Endodermal cell (in vitro differentiated cells): ENCODE results near the gene ARHGAP8. TPM values are rescaled to one million over a fixed set of nuclear protein-coding genes. Genes with fewer than 3 reads are reported as not detected.

ENCODE experiments used
- DNase-seq: peaks from one replicate; pipeline ENCODE4 v3.0.0-alpha.2; 2017
- H3K27ac ChIP-seq: 2 replicates; pipeline ENCODE4 v1.5.1; 2013; ENCODE audit warnings: mild to moderate bottlenecking, low read depth, low read length, moderate library complexity
- H3K27me3 ChIP-seq: 2 replicates; pipeline ENCODE4 v1.6.1; 2013; ENCODE audit warnings: mild to moderate bottlenecking, low read length, moderate library complexity; ENCODE audit not compliant: insufficient read depth, control insufficient read depth, poor library complexity, severe bottlenecking
- H3K36me3 ChIP-seq: 2 replicates; pipeline ENCODE4 v1.7.0; 2013; ENCODE audit warnings: mild to moderate bottlenecking, low read length, moderate library complexity; ENCODE audit not compliant: control insufficient read depth, insufficient read depth
- H3K4me1 ChIP-seq: one replicate; pipeline ENCODE4 v1.7.0; 2013; ENCODE audit warnings: low read length; ENCODE audit not compliant: control insufficient read depth, insufficient read depth
- H3K4me3 ChIP-seq: 2 replicates; pipeline ENCODE4 v1.5.1; 2013; ENCODE audit warnings: mild to moderate bottlenecking, low read length, moderate library complexity
- H3K9ac ChIP-seq: 2 replicates; pipeline ENCODE4 v1.6.1; 2013; ENCODE audit warnings: mild to moderate bottlenecking, low read length, moderate library complexity; ENCODE audit not compliant: poor library complexity, severe bottlenecking; ENCODE audit errors: extremely low read depth
- H3K9me3 ChIP-seq: 2 replicates; pipeline ENCODE4 v1.6.1; 2013; ENCODE audit warnings: mild to moderate bottlenecking, low read length, moderate library complexity; ENCODE audit not compliant: control insufficient read depth
- H3K27ac Mint-ChIP-seq: 2 replicates; pipeline ENCODE4 v1.8.0; 2020; ENCODE audit warnings: mixed read lengths
- H3K27me3 Mint-ChIP-seq: 2 replicates; pipeline ENCODE4 v1.8.0; 2021; ENCODE audit warnings: mild to moderate bottlenecking, mixed read lengths; ENCODE audit not compliant: insufficient read depth
- H3K36me3 Mint-ChIP-seq: 2 replicates; pipeline ENCODE4 v1.8.0; 2020; ENCODE audit warnings: low read depth, mixed read lengths
- H3K4me1 Mint-ChIP-seq: 2 replicates; pipeline ENCODE4 v1.8.0; 2020; ENCODE audit warnings: mixed read lengths
- H3K4me3 Mint-ChIP-seq: 2 replicates; pipeline ENCODE4 v1.8.0; 2020; ENCODE audit warnings: mild to moderate bottlenecking, moderate library complexity, mixed read lengths
- H3K9me3 Mint-ChIP-seq: 2 replicates; pipeline ENCODE4 v1.8.0; 2020; ENCODE audit warnings: mild to moderate bottlenecking, mixed read lengths
- WGBS, 2 experiments: methylation state at CpG; one replicate each; pipeline versions ENCODE4 v1.1.5 to v1.1.7; 2013; ENCODE audit warnings: missing lambda C conversion rate in 2 of 2, mixed read lengths in 1 of 2; ENCODE audit not compliant: insufficient coverage in 1 of 2, insufficient read length in 1 of 2; 5-methylcytosine and 5-hydroxymethylcytosine counted together
- total RNA-seq, 2 donors: library from RNA; stranded (reverse); fragmentation: NEBNext Ultra II Directional in 1 of 2; extraction: Animal tissue kit (Norgen Biotek cat#: 25700) in 1 of 2; gene quantifications; 2 replicates in 1 of 2; 3 replicates in 1 of 2; pipeline ENCODE4 v1.2.1, GENCODE V29; 2021
- TF ChIP-seq, protein P1 (sequence below): fragments of 200-600 bp; sonication (generic); conservative IDR thresholded peaks from 2 replicates; pipeline ENCODE4 v1.5.0; 2021; ENCODE audit warnings: antibody characterized with exemption, mild to moderate bottlenecking

The ARHGAP8 gene
- total RNA-seq, 2 donors from 2014 or later = 45.2 to 51.3 TPM

DNA sequence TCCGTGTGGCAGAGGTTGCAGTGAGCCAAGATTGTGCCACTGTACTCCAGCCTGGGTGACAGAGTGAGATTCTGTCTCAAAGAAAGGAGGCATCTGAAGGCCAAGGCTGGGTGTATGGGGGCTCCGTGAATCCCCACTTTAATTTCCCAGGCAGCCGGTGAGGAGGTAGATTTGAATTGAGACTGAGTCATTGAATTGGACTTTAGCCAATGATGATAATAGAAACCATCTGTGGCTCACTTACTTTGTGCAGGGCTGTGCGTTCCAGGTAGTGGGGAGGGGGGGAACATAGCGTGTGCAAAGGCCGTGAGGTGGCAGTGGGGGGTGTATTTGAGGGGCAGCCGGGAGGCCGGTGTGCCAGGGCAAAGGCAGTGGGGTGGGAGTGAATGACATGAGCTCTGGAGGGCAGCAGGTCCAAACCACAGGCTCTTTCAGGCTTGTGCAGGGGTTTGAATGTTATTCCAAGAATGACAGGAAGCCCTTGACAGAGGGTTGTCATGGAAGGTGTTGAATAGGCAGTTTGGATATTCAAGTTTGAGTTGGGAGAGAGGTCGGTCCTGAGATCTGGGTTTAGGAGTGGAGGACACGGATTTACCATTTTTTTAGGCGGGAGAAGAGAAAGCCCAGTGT, 6.1 kb downstream of the ARHGAP8 start:
- WGBS, 2 experiments = 89 to 94% methylated on average over 7 to 11 of the region's 11 CpGs

DNA sequence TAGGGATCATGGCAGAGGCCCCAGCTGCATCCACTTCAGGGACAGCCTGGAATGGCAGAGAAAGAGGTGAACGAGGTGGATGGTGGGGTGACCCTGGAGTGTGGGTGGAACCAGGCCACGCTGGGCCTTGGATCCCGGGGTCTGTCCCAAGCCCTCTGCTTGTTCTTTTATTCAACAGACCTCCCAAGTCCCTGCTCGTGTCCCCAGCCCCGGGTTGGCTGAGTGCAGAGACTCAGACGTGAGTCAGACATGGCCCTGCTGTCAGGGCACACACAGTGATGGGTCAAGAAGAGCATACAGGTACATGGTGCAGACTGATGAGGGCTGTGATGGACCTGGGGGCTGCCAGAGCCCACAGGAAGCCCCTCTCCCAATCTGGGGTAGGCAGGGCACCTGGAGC, 6.6 kb downstream of the ARHGAP8 start:
- H3K9me3 ChIP-seq = no peaks in the 10 kb centered on the region
- peaks cover under 1% of the 10 kb centered on the region for H3K27me3 ChIP-seq
- no peaks in the 10 kb centered on the region for H3K36me3 ChIP-seq
- 93% methylated on average over 6 of the region's 6 CpGs; no CpG with 5 or more reads in 1 of the 2 experiments for WGBS, 2 experiments
- H3K27ac ChIP-seq = no peak overlapping the region
- H3K4me3 Mint-ChIP-seq = no peak overlapping the region
- TF ChIP-seq, protein P1, sequence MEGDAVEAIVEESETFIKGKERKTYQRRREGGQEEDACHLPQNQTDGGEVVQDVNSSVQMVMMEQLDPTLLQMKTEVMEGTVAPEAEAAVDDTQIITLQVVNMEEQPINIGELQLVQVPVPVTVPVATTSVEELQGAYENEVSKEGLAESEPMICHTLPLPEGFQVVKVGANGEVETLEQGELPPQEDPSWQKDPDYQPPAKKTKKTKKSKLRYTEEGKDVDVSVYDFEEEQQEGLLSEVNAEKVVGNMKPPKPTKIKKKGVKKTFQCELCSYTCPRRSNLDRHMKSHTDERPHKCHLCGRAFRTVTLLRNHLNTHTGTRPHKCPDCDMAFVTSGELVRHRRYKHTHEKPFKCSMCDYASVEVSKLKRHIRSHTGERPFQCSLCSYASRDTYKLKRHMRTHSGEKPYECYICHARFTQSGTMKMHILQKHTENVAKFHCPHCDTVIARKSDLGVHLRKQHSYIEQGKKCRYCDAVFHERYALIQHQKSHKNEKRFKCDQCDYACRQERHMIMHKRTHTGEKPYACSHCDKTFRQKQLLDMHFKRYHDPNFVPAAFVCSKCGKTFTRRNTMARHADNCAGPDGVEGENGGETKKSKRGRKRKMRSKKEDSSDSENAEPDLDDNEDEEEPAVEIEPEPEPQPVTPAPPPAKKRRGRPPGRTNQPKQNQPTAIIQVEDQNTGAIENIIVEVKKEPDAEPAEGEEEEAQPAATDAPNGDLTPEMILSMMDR = no peak
- peaks cover 28% of the 10 kb centered on the region for H3K36me3 Mint-ChIP-seq
- H3K4me1 Mint-ChIP-seq = peaks cover 21% of the 10 kb centered on the region
- H3K27ac Mint-ChIP-seq = no peak overlapping the region
- H3K9ac ChIP-seq = no peak overlapping the region
- no peak for DNase-seq
- no peaks in the 10 kb centered on the region for H3K27me3 Mint-ChIP-seq
- H3K4me1 ChIP-seq = no peaks in the 10 kb centered on the region
- H3K4me3 ChIP-seq = no peak overlapping the region
- peaks cover 7% of the 10 kb centered on the region for H3K9me3 Mint-ChIP-seq

More for the DNA sequence above, 6.1 kb downstream of the ARHGAP8 start:
- H3K36me3 Mint-ChIP-seq = peaks cover 30% of the 10 kb centered on the region
- Histone ChIP-seq H3K36me3 (no peaks in the 10 kb centered on the region), H3K9ac (no peak overlapping the region), H3K9me3 (no peaks in the 10 kb centered on the region), H3K27me3 (peaks cover 6% of the 10 kb centered on the region), H3K4me1 (peaks cover 5% of the 10 kb centered on the region), H3K27ac (no peak overlapping the region), H3K4me3 (no peak overlapping the region)
- no peaks in the 10 kb centered on the region for H3K27me3 Mint-ChIP-seq
- TF ChIP-seq, protein P1 = no peak
- H3K27ac Mint-ChIP-seq = no peak overlapping the region
- no peak for DNase-seq
- peaks cover 25% of the 10 kb centered on the region for H3K4me1 Mint-ChIP-seq
- peaks cover 7% of the 10 kb centered on the region for H3K9me3 Mint-ChIP-seq
- H3K4me3 Mint-ChIP-seq = no peak overlapping the region

DNA sequence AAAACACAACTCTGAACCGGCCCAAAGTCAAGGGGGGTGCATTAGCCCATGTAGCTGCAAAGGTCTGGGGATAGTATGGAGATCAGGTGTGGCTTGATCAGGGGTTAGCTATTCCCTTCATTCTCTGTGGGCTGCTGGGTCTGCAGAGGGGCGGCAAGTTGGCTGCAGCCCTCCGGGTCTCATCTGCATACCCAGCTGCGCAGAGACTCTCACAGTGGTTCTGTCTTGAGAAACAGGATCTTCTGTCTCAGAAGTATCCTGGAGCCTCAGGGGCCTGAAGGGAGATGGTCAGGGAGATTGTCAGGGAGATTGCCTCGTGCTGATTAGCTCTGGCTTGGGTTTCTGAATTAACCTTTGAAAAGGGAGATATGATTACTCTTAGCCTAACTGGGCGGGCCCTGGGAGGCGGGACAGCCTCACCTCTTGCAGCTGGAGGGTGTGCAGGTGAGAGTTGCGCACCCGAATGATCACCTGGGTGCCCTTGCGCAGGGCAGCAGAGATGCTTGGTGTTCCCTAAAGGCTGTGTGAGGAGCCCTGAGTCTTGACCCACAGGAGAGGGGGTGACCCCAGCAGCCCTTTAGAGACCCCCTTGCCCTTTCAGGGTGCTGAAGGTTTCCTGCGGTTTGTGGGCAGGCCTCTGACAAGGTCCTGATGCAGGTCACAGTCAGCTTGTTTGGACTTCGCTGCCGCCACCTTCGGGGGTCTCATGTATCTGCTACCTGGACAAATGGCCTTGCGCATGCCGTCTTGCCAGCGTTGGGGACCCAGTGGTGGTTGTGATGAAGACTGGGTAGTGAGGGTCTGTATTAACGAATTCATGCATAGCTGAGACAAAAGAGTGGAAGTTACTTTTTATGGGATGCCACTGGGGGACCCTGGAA, 7.3 kb downstream of the ARHGAP8 start:
- Histone ChIP-seq H3K9me3 (no peaks in the 10 kb centered on the region), H3K27me3 (no peaks in the 10 kb centered on the region), H3K27ac (no peak overlapping the region), H3K4me3 (no peak overlapping the region), H3K9ac (no peak overlapping the region), H3K4me1 (no peaks in the 10 kb centered on the region), H3K36me3 (no peaks in the 10 kb centered on the region)
- Mint-ChIP-seq H3K4me3 (no peak overlapping the region), H3K9me3 (peaks cover 7% of the 10 kb centered on the region), H3K4me1 (peaks cover 21% of the 10 kb centered on the region), H3K36me3 (peaks cover 26% of the 10 kb centered on the region), H3K27me3 (no peaks in the 10 kb centered on the region), H3K27ac (no peak overlapping the region)
- WGBS, 2 experiments = 92 to 97% methylated on average over 10 to 18 of the region's 18 CpGs
- DNase-seq = no peak
- TF ChIP-seq, protein P1 = no peak
